Measurements from ENCODE around the gene MAD1L1. TPM values are rescaled to one million over a fixed set of nuclear protein-coding genes. Genes with fewer than 3 reads are reported as not detected.
"Not testable (repeated sequence)": the region's sequence is repeated elsewhere in the genome, so short reads cannot be mapped to it uniquely, and the experiment has no call there.

MAD1L1 gene
- total RNA-seq, 1 donor from 2014 or later: 41.4 TPM

GRCh38 chr7:1990001-1990670 lies 242.6 kb downstream of the MAD1L1 start:
- DNase-seq (ENCODE audit: low spot score): no peak

- no peak for DNase-seq (ENCODE audit: low spot score)
Measured at GRCh38 chr7:1989049-1989860, 243.5 kb downstream of the MAD1L1 start.

- no peak for DNase-seq (ENCODE audit: low spot score)
Measured at GRCh38 chr7:1988533-1988930, 244.2 kb downstream of the MAD1L1 start.

- no peak for DNase-seq (ENCODE audit: low spot score)
Measured at GRCh38 chr7:1987591-1988532, 244.9 kb downstream of the MAD1L1 start.

- no peak for DNase-seq (ENCODE audit: low spot score)
Measured at GRCh38 chr7:1987084-1987535, 245.6 kb downstream of the MAD1L1 start.

- DNase-seq (ENCODE audit: low spot score): no peak
Measured at GRCh38 chr7:1986366-1987083, 246.2 kb downstream of the MAD1L1 start.

GRCh38 chr7:1985936-1986335 lies 246.8 kb downstream of the MAD1L1 start:
- DNase-seq (ENCODE audit: low spot score): no peak

DNA sequence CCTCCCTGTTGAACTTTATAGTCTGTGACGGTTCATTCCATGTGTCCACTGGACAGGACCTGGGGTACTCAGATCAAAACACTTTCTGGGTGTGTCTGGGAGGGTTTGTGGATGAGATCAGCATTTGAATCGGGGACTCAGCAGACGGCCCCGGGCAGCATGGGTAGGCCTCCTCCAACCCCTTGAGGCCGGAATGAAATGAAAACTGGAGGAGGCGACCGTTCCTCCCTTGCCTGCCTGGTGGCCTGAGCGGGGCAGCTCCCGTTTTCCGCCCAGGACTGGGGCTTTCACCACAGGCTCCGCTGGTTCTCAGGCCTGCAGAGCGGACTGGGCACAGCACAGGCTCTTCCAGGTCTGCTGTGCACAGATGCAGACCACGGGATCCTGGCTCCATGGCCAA lies 247.7 kb downstream of the MAD1L1 start:
- DNase-seq (ENCODE audit: low spot score): no peak

DNA sequence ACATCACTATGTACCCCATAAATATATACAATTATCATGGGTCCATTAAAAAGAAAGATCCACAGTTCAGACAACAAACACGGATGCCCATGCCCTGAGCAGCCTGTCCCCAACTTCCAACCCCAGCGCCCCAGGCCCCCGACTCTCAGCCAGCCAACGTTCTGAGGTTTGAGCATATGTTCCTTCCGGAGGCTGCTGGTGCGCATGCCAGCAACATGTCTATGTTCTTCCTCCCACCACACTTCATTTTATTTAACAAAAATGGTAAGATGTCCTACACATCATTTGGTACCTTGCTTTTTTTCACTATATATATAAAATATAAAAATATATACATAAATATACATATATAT lies 250.9 kb downstream of the MAD1L1 start:
- DNase-seq (ENCODE audit: low spot score): no peak

DNA sequence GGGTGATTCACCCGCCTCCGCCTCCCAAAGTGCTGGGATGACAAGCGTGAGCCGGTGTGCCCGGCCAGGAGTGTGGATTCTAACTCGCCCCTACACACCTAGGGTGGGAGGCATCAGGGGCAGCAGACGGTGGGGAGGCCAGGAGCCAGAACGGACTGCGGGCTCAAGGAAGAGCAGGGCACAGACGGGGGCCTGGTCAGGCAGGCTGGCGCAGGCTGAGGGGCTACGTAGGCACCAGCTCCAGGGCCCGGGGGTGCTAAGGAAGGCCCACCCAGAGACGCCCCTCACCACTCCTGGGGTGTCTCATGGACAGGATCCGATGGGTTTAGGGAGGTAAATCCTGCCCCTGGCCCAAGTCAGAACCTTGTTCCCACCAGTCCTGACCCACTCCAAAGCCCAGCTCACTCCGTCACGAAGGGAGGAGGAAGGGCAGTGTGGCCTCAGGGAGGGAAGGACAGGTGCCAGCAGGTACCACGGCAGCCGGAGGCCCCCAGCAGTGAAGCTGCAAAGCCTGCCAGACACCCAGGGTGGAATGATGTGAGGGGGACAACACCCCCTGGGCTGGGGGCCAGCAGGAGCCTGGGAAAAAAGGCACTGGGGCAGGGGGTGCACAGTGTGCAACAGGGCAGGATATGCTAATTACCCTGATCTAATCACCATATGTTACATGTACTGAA lies 251.4 kb downstream of the MAD1L1 start:
- DNase-seq (ENCODE audit: low spot score): no peak

DNA sequence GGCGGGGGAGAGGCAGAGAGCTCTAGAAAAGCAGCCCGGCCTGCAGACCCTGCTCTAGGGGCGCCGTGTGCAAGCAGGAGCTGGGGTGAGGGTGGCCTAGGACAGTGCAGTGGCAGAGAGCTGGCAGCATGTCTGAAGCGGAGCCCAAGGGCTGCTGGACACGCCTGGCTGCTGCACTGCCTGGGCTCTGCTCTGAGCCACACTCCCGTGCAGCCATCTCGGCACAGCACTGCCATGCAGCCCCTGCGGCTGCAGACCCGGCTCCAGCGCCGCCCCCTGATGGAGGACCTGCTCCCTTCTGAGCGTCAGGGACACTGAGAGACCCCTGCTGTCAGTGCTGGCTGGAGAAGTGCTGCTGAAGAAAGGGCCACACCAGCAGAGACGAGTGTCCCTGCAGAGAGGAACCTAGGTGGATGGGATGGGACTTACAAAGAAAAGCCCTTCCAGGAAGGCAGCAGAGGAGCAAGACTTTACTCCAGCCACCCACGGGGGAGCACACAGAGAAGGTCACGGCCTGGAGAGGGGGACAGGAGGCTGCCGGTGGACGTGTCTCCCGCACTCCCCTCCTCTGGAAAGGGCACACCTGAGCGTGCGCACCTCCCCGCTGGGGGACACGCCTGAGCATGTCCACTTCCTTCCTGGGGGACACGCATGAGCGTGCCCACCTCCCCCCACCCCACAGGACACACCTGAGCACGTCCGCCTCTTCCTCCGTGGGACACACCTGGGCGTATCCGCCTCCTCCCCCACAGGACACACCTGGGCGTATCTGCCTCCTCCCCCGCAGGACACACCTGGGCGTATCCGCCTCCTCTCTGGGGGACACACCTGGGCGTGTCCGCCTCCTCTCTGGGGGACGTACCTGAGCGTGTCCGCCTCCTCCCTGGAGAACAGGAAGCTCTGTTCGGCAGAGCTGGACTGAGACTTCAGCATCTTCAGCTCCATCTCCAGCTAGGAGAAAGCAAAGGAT lies 252.9 kb downstream of the MAD1L1 start:
- DNase-seq (ENCODE audit: low spot score): peak; percentile 83

GRCh38 chr7:1978656-1979590 lies 253.8 kb downstream of the MAD1L1 start:
- no peak for DNase-seq (ENCODE audit: low spot score)

DNA sequence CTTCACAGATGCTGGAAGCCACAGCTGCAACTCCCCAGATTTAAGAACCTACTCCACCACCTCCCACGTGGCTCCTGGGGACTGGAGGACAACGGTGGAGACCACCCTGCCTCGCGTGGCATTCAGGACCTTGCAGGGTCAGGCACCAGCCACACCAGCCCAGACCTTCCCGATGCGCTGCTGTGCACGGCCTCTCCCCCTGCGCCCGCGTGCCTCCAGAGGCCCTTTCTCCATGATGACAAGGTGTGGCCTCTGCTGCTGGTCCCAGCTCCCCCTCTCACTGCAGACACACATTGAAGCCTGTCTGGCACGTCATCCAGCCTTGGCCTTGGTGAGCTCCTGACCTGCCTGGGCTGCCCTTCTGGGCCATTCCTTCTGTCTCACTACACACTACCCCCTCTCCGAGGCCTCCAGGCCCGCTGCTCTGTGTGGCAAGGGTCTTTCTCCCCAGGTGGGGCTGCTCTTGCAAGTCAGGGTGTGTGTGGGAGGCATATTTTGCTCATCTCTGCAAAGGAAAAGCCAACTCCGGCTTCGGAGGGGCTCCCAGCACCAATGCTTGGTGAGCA lies 254.8 kb downstream of the MAD1L1 start:
- no peak for DNase-seq (ENCODE audit: low spot score)

DNA sequence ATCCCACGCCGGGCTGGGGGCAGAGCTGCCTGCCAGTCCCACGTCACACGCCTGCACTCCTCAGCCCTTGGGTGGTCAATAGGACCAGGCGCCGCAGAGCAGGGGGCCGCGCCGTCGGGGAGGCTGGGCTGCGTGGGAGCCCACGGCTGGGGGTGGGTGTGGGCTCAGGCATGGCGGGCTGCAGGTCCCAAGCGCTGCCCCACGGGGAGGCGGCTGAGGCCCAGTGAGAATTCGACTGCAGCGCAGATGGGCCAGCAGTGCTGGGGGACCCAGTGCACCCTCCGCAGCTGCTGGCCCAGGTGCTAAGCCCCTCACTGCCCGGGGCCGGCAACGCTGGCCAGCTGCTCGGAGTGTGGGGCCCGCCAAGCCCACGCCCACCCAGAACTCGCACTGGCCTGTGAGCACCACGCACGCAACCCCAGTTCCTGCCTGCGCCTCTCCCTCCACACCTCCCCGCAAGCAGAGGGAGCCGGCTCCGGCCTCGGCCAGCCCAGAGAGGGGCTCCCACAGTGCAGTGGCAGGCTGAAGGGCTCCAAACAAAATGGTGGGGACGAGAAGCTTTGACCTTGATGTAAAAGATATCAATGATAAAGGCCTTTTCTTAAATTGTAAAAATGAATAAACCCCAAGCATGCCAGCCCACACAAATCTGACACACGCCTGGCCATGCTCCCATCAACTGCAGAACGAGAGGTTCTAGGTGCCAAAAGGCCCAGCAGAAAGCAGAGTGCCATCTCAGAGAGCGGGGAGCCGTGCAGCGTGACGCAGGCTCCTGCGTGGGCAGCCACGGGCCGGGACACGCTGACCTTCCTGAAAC lies 255.5 kb downstream of the MAD1L1 start:
- DNase-seq (ENCODE audit: low spot score): no peak

- not testable (repeated sequence) for DNase-seq (ENCODE audit: low spot score)
Measured at GRCh38 chr7:1976521-1976920, 256.2 kb downstream of the MAD1L1 start.

GRCh38 chr7:1975581-1975980 lies 257.2 kb downstream of the MAD1L1 start:
- DNase-seq (ENCODE audit: low spot score): no peak

GRCh38 chr7:1975179-1975578 lies 257.6 kb downstream of the MAD1L1 start:
- DNase-seq (ENCODE audit: low spot score): no peak

Measured in ureter (tissue), 1 donor.